GM12865 (cell line): ENCODE measurements around the gene ZCCHC2.

Source experiments
- DNase-seq: peaks from one replicate; pipeline ENCODE4 v3.0.0; 2010; ENCODE audit warnings: low read depth
- H3K4me3 ChIP-seq: 2 replicates; pipeline ENCODE4 v1.5.1; 2011; ENCODE audit warnings: mild to moderate bottlenecking, low read depth, low read length, control low read depth
- TF ChIP-seq, protein P1 (sequence below): IDR thresholded peaks from 2 replicates; pipeline ENCODE4 v1.5.1; 2011; ENCODE audit warnings: low read length, control low read depth, low read depth, inconsistent platforms; ENCODE audit not compliant: insufficient read depth; ENCODE audit errors: missing control alignments

The ZCCHC2 gene

DNA sequence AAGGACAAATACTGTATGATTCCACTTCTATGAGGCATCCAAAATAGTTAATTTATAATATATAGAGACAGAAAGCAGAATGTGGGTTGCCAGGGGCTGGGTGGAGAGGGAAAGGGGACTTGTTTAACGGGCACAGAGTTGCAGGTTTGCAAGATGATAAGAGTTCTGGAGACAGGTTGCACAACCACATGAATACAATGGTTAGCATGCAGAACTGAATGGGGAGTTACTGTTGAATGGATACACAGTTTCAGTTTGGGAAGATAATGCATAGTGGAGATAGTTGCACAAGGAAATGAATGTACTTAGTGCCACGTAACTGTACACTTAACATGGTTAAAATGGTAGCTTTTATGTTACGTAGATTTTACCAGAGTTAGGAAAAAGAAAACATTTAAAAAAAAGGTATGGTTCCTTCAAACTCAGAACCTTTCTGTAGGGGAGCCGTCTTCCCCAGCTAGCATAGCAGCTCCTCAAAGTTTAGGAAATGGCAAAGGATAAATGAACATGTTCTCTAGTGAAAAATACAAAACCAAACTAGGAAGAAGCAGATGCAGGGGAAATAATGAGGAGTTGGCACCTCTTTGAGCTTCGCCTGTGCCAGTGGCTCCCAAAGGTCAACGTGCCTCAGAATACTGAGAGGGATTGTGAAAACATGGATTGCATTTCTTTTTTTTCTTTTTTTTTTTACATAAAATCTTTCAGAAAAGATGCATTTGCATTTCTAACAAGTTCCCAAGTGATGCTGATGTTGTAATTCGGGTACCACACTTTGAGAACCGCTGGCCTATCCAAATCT, 95.2 kb downstream of the ZCCHC2 start:
- TF ChIP-seq, protein P1, sequence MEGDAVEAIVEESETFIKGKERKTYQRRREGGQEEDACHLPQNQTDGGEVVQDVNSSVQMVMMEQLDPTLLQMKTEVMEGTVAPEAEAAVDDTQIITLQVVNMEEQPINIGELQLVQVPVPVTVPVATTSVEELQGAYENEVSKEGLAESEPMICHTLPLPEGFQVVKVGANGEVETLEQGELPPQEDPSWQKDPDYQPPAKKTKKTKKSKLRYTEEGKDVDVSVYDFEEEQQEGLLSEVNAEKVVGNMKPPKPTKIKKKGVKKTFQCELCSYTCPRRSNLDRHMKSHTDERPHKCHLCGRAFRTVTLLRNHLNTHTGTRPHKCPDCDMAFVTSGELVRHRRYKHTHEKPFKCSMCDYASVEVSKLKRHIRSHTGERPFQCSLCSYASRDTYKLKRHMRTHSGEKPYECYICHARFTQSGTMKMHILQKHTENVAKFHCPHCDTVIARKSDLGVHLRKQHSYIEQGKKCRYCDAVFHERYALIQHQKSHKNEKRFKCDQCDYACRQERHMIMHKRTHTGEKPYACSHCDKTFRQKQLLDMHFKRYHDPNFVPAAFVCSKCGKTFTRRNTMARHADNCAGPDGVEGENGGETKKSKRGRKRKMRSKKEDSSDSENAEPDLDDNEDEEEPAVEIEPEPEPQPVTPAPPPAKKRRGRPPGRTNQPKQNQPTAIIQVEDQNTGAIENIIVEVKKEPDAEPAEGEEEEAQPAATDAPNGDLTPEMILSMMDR = no peak
- no peak overlapping the region for H3K4me3 ChIP-seq
- DNase-seq = no peak

GRCh38 chr18:62618735-62619134, 95.9 kb downstream of the ZCCHC2 start:
- no peak for DNase-seq
- TF ChIP-seq, protein P1 = no peak
- no peak overlapping the region for H3K4me3 ChIP-seq

DNA sequence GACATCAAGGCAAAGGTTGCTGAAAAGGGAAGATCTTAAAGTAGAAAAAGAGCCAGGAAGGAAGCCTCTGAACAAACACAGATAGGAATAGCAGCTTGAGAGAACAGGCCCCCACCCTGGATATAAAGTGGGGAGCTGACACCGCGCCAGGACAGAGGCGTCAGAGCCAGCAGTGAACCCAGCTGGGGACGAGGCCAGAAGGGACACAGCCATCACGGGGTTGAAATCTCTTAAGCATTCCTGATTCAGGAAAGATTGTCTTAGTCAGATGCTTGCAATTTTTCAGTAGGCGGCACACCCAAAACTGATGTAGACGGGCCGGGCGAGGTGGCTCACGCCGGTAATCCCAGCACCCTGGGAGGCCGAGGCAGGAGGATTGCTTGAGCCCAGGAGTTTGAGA, 98.7 kb downstream of the ZCCHC2 start:
- no peak for DNase-seq
- H3K4me3 ChIP-seq = no peak overlapping the region
- TF ChIP-seq, protein P1 = no peak

- DNase-seq = no peak
- TF ChIP-seq, protein P1 = no peak
These were observed 102.2 kb downstream of the ZCCHC2 start for GRCh38 chr18:62625019-62625418.

More at GRCh38 chr18:62625019-62625418, 102.2 kb downstream of the ZCCHC2 start:
- no peak overlapping the region for H3K4me3 ChIP-seq
